Fibroblast of upper back skin (primary cell): Measurements from ENCODE around the gene DEFB112.

Experiments used
- DNase-seq: peaks from one replicate; pipeline ENCODE4 v3.0.0-alpha.2; 2013

DEFB112 gene, protein sequence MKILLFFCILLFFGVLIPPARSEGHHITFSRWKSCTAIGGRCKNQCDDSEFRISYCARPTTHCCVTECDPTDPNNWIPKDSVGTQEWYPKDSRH

DNA sequence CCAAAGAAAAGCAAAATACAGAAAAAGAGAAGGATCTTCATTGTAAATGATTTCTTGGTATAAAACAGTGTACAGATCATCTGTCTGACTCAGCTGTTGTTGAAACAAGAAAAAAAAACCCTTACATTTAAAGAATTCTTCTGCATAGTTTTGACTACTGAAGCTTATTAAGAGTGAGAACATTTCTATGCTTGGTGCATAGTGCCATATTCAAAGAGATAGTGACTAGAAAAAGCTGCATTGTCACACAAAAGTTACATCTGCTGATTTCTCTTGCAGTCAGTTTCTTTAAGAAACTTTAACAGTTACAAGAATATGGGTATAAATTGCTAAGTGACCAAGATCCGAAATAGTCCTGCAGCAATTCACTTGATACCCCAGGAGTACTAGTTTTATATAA, at the start of gene DEFB112:
DEFB112 (minus strand) TSS at position 101 of the 400 bp plus-strand sequence; CDS start at position 41, 60 bp downstream.
- no peak for DNase-seq

DNA sequence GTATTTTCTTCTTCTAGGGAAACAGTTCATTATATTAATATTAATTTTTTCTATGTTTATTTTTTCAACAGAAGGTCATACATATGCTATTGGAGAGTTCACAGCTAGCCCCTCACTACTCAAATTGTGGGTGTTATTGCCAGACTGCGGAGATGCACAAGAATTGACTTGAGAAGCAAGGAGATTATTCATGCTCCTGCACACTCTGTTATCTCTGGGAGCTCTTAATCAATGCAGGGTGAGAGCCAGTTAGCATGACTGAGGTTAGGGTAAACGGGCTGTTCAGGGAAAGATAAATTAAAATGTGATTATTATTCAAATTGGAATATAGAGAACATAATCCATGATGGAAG, 48.9 kb upstream of the DEFB112 start:
- no peak for DNase-seq

DNA sequence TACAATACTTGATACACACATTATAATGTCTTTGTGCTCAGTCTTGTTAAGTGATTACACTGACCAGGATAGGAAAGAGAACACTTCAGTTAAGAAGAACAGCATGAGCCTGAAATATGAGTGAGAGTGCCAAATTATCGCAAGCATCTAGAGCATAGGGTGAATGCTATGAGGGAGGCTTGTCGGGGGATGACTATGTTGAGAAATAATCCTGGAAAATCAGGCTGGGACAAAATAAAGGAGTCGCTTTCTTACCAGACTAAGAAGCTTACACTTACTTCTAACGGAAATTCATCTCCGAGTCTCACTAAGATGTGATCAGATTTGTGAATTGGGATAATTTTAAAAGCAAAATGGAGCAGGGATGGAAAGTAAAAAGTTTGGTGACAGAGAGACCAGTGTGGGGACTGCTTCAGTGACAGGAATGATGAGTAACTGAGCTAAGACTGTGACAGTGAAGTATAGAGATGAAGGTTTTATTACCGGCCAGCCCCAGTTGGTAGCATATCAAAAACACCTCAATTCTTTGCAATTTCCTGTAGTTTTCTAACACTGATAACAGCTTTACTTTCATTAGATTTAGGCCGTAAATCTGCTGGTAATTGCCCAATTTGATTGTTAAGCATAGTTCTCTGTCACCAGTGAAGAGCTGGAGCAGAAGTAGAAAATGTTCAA, 48.4 kb upstream of the DEFB112 start:
- DNase-seq, result no peak

DNA sequence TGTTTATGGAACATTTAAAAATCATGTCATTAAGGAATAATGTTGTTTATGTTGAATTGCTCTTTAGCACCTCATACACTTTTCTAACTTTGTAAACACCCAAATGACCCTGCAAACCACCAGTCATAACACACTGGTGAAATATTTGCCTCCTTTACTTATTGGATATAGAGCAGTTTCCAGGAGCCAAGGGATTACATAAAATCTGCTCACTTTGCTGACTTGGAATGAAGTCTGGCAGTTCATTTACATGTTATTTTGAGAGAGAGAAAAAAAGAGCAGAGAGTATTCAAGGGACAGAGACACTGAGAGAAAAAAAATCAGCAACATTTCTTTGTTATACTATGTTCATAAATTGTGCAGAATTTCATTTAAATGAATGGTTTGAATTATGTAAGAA, 46.6 kb upstream of the DEFB112 start:
- DNase-seq, result no peak

DNA sequence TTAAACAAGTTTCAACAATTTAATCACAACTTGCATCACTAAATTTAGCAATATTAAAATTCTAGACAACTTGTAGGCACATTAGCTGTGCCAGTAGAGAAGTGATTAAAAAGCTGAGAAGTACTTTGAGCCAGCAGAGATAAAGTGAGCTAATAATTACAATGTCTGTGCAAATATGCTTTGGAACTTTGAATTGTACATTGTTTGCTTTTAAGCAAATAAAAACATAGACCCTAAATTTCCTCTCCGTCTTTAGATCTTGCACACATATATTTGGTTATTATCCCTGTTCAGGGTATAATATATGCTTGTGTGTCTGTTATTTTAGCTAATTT, 44.2 kb upstream of the DEFB112 start:
- DNase-seq, result no peak

DNA sequence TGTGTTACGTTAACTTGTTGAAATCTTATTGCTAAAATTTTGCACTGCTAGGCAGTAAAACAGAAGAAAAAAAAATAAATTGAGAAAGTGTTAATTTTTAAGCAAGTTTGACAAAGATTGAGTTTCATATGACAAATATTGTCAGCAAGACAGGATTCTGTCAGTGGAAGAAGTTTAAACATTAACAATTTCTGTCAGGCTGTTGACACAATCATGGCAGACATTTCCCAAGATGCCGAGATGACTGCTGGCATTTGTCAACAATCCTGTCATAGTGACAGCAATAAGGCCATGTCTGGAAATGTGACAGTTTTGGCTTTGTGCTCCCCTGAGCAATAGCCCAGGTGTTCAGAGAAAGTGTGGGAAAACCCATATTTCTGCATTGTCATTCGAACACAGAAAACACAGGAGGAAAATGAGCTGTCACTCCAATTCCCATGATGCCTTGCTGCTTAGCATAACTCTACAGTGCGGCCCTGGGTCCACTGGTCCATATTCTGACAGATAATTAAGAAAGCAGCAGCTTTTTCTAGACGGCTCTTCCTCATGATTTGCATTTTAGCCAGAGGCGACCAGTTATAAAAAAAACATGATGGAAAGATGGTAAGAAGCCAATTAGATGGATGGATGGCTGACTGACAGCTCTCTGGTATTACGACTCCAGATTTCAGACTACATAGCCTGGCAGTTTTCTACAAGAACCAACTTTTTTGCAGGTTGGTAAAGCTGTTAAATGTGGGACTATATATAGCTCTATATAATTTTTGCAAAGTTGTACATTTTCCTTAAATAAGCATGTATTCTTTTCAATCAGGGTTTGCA, 43.6 kb upstream of the DEFB112 start:
- DNase-seq, result no peak

DNA sequence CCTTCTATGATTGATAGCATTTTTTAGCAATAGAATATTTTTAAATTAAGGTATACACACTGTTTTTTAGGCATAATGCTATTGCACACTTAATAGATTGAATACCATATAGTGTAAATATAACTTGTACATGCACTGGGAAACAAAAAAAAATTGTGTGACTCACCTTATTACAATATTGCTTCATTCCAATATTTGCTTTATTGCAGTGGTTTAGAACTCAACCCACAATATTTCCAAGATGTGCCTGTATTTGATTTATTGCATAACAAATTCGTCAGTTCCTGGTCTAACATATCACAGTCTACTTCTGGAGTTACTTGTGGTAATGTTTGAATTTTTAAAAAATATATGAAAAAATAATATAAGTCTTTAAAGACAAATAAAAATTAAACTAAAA, 41.9 kb upstream of the DEFB112 start:
- DNase-seq, result peak; percentile 28

DNA sequence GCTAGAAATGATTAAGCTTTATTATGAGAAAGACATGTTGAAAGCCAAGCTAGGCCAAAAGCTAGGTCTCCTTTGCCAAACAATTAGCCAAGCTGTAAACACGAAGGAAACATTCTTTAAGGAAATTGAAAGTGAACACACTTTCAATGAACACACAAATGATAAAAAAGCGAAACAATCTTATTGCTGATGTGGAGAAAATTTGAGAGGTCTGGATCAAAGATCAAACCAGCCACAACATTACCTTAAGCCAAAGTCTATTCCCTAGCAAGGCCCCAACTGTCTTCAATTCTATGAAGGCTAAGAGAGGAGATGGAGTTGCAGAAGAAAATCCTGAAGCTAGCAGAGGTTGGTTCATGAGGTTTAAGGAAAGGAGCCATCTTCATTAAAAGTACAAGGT, 40.2 kb upstream of the DEFB112 start:
- DNase-seq, result no peak

DNA sequence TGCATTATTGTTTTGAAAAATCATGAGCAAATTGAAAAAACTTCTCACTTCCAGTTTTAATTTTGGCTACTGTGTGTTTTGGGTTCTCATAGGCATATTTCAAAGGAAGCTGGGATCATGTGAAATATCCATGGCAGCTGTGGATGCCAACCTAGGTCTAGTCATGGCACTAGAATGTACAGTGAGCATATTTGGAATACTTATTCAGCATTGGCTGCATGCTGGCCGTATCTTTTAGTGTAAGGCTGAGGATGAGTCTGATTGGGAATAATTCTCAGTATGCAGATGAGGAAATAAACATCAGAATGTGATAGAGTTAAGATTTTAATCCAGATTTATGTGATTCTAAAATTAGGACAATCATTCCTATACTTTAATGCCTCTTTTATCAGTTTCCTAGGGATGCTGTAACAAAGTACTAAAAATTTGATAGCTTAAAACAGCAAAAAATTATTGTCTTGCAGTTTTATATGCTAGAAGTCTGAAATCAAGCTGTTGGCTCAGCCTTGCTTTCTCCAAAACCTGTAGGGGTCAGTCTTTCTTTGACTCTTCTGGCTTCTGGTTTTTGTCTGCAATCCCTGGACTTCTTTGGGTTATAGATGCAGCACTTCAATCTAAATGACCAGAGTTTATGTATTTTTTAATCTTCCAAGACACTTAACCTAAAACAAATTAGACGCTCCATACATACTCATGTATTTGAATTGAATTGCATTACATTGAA, 37.7 kb upstream of the DEFB112 start:
- DNase-seq, result peak; percentile 64

DNA sequence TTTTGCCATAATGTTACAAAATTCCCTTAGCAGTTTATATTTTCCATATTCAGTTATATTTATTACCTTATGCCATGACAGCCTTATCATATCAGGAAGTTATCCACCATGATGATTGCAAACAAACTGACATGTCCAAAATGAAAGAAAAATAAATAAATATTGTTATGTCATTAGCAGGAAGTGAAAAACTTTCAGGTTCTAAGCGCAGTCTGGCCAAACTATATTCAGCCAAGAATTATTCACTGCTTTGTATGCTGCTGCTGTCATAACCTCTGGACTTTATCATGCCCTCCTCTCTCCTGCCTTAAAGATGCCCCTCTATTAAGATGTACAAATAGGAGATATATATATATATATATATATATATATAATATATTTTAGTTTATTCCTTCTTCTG, 27.7 kb upstream of the DEFB112 start:
- no peak for DNase-seq

DNA sequence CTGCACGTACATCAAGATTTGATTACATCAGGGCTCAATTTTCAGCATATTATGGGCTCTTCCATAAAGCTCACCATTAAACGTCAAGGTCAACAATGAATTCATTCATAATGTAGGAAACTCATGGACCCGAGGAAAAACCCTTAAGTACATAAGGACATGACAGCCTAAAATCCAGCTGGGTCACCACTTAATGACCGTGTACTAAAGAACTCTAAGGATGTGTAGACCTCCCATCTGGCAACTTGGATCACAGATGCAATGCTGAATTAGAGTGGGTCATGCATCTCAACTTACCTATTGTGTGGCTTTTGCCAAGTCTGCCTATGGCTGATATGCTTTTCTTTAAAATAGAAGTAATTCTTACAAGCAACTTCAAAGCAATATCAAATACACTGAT, 26.7 kb upstream of the DEFB112 start:
- no peak for DNase-seq

DNA sequence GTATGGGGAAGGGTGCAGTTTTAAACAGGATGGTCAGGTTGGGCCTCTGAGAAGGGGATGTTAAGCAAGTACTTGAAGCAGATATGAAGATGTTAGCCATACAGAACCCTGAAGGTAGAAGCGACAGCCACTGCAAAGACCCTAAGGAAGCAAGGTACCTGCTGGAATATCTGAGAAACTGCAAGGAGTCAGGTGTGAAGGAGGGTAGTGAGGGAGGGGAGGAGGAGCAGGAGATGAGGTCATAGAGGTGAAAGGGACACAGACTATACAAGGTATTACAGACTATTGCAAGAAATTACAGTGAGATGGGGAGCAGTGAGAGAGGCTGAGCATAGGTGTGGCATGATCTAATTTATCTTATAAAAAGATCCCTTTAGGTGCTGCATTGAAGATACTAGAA, 22.2 kb upstream of the DEFB112 start:
- no peak for DNase-seq

DNA sequence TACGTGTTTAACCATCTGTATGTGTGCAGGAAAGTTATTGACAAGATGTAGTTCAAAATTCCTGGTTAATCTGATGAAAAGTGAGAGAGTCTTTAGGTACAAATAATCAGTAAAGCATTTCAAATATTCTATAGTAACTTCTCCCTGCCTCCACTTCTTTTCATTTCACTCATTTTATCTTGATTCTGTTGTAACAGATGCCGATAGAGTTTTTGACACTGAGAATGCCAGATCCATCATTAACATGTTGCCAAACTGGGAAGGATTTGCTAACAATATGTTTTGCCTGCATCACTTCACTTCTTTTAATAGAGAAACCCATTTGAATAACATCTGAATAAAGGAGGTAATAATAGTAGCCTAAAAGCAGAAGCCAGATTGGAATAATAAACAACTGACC, 20.4 kb upstream of the DEFB112 start:
- no peak for DNase-seq

DNA sequence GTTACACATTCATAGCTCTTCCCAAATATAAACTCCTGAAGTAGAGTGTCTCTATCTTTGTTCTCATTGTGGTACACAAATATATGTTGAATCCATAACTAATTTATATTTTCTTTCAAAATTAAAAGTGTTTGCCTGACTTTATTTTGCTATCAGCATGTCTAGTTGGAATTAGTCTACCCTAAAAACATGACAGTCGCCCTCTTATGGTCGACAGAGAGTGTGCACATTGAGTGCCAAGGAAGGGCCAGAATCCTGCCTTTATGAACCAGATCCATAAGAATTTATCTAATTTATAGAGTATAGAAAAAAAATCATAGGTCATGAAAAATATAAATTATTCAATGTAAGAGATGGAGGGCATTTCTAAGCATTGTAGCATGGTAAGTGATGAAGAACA, 12.3 kb upstream of the DEFB112 start:
- DNase-seq, result no peak

DNA sequence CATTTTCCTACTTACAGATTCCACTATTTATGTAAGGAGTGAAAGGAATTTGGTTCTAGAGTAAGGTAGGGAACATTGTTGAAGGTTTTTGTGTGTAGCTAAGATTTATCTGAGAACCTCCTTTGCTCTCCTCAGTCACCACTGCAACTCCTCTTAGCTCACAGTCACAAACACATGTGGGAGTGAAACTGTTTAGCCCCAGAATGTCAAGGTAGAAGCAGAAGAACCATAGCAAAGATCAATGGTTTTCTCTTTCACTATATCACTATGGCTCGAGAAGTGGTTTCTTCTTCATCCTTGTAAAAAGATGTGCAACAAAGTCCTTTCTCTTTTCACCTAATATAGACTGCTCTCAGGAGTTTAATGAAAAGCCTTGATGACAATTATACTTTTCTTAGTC, 6.5 kb upstream of the DEFB112 start:
- DNase-seq, result no peak

DNA sequence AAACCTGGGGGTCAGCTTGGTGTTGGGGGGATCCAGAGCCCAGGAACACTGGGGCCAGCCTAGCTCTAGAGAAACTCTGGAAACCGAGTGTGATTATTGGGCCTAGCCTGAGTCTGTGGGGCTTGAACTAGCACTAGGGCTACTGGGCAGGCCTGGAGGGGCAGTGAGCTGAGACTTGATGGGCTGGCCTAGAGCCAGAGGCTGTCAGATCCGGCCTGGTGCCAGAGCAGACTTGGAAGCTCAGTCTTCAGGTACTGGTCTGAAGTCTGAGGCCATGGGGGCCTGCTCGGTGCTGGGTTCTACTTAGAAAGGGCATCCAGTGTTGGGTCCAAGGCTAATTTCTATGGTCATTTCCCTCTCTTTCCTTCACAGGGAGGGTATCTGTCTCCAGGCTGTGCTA, 2.7 kb downstream of the DEFB112 start:
- no peak for DNase-seq

DNA sequence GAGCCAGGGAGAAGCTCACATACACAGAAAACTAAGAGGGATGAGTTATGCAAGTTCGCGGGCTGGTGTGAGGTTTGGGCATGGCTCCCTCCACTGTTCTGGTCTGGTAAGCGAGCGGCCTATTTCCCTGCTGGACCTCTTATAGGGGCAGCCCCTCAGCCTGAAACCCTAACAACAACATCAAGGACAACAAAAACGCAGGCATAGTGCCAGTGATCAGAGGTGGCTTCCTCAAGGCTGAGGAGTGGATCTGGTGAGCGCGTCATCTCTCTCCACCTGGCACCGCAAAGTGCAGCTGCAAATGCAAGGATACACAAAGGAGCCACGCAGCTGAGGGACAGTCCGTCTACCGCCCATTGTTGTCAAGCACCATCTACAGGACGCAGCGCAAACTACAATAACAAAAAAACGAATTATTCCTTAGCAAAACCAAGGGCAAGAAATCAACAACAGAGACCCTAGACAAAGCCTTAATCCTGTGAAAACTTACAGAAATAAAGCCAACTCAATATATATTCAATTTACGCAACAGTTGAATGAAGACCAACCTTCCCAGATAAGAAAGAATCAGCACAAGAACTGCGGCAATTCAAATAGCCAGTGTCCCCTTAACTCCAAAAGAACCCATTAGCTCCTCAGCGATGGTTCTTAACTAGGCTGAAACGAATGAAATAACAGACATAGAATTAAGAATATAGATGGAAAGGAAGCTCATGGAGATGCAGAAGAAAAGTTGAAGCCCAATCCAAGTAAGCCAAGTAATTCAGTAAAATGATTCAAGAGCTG, 18.8 kb downstream of the DEFB112 start:
- no peak for DNase-seq

DNA sequence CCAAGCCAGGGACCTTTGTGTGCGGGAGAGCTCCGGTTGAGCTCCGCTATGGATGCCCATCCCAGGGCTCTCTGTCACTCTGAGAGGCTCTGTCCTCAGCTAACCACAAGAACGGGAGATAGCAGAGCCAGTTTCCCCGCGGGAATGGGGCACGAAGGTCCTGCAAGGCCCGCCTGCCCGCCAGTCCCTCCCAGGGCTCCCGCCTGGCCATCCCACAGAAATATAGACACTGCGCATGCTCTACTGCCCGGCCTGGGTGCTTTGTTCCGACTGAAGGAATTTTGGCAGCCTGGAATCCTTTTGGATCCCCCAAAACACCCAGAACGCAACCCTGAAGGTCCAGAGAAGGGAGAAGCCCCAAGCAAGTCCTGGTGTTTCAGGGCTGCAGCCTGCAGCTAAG, 19.4 kb downstream of the DEFB112 start:
- no peak for DNase-seq

DNA sequence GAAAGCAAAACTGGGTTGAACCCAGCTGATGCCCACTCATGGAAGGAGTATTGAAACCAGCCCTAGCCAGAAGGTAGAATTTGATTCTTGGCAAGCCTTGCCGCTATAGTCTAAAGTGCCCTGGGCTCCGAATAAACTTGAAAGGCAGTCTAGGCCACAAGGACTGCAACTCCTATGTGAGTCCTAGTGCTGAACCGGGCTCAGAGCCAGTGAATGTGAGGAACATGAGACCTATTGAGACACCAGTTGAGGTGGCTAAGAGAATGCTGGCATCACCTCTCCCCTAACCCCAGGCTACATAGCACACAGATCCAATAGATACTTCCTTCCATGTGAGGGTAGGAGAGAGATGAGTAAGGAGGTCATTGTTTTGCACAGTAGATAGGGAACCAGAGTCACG, 24.5 kb downstream of the DEFB112 start:
- no peak for DNase-seq

DNA sequence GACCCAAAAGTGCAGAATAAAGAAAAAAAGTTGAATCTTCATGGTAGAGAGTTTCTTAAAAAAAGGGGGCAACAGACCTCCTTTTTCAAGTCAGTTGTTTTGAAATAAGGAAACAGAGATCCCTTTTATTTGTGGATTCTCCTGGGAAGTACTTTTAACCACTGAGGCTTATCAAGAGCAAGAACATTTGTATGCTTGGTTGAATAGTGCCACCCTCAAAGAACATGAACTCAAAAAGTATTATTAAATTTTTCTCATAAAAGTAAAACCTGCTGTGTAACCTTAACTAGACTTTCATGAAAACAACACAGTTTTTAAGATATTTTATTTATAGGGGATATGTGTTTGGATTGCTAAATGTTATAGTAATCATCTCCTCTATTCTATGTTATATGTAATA, 27.8 kb downstream of the DEFB112 start, which contains the start of gene DEFB110:
DEFB110 (minus strand) TSS at position 101 of the 400 bp plus-strand sequence; CDS start at position 42, 59 bp downstream.
- no peak for DNase-seq

DNA sequence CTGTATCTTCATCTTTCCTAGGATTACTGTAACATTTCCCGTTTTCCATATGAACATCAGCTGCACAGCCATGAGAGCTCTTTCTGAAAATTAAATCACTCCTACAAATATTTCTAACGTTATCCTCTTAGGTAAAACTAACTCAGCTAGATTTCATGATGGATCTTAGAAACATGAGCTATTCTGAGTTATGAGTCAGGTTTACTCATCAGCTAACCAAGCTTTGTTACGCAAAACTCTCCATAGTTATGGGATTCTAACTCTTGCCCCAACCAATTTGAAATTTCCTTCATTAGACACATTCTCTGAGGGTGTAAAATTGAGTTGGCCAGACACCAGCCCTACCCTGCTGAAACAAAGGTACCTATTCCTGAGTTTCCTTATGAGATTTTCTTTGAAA, 41.9 kb downstream of the DEFB112 start:
- DNase-seq, result peak; percentile 19

DNA sequence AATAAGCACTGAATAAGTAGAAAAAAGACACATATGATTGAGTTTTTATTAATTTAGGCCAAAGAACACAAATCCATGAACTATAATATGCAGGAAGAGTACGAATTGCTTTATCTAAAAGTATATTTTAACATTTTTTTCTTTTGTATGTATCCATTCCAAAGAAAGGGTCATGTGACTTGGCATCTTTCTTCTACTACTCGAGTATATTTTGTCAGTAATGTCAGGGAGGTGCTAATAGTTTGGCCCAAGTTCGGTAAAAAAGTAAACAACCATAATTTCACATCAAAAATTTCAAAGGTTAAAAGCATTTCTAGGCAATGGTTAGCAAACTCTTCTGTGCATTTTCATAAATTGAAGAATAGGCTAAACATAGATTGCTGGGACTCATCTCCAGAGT, 46.6 kb downstream of the DEFB112 start:
- no peak for DNase-seq

DNA sequence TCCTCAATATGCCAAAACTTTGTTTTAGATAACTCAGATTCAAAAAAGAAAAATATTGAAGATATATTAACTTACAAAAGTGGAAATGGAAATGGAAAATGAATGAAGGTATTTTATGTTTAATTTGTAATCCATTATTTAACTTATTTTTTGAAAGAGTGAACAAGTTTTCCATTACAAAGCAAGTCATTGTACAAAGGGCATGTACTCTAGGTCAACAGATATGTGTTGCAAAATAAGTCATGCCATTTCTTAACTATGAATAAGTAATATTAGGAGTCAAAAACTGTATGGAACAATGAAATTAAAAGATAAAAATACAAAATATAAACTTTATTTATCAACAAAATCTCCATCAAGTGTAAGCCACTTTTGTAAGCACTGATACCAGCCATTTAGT, 54.5 kb downstream of the DEFB112 start:
- DNase-seq, result no peak
